Type B pancreatic cell (in vitro differentiated cells): ENCODE measurements around the gene SCN4B. TPM values are rescaled to one million over a fixed set of nuclear protein-coding genes. Genes with fewer than 3 reads are reported as not detected.
"Not testable (repeated sequence)": the region's sequence is repeated elsewhere in the genome, so short reads cannot be mapped to it uniquely, and the experiment has no call there.

Source experiments
- DNase-seq: peaks from one replicate; pipeline ENCODE4 v3.0.0; 2021; ENCODE audit warnings: mixed read lengths; ENCODE audit not compliant: unreplicated experiment; ENCODE audit errors: extremely low spot score
- H3K27ac Mint-ChIP-seq: 2 replicates; pipeline ENCODE4 v1.8.0; 2021; ENCODE audit warnings: mild to moderate bottlenecking, mixed read lengths
- H3K27me3 Mint-ChIP-seq: 2 replicates; pipeline ENCODE4 v1.8.0; 2021; ENCODE audit warnings: mixed read lengths
- H3K36me3 Mint-ChIP-seq: 2 replicates; pipeline ENCODE4 v1.8.0; 2021; ENCODE audit warnings: mixed read lengths
- H3K4me1 Mint-ChIP-seq: one replicate; pipeline ENCODE4 v1.8.0; 2021; ENCODE audit warnings: mixed read lengths; ENCODE audit not compliant: unreplicated experiment
- H3K4me3 Mint-ChIP-seq: 2 replicates; pipeline ENCODE4 v1.8.0; 2021; ENCODE audit warnings: mild to moderate bottlenecking, mixed read lengths
- H3K9me3 Mint-ChIP-seq: 2 replicates; pipeline ENCODE4 v1.8.0; 2021; ENCODE audit warnings: mixed read lengths
- total RNA-seq: library from RNA; stranded (reverse); gene quantifications from 2 replicates; pipeline ENCODE4 v1.2.1, GENCODE V29; 2021; ENCODE audit warnings: low replicate concordance
- TF ChIP-seq, protein P1 (sequence below): fragments of 200-600 bp; sonication (generic); conservative IDR thresholded peaks from 2 replicates; pipeline ENCODE4 v1.5.0; 2021; ENCODE audit warnings: antibody characterized with exemption, mild to moderate bottlenecking

Gene SCN4B
- total RNA-seq, 1 donor from 2014 or later = 2.0 TPM

DNA sequence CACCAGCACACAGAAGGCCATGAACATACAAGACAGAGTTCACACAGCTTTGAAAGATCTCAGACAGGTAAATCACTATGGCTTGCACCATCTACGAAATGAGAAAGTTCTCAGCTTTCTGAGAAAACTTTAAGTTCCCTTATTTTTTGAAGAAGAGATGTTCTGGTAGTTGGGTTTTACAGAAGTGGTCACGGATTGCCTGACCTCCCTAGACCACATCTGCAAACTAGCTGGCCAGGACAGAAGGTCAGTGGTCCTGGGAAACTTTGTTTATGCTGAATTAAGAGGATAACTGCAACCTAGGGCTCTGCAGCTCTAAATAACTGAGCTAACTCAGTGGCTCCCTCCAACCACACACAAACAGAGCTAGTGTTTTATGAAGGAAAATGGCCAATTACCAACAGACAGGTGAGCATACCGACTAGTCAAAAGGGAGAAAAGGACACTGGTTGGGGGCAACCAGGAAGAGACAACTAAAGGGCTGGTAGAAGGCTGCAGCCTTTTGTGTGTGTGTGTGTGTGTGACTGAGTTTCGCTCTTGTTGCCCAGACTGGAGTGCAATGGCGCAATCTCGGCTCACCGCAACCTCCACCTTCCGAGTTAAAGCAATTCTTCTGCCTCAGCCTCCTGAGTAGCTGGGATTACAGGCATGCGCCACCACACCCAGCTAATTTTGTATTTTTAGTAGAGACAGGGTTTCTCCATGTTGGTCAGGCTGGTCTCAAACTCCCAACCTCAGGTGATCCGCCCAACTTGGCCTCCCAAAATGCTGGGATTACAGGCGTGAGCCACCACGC lies 32.4 kb upstream of the SCN4B start:
- Mint-ChIP-seq H3K36me3 (no peaks in the 10 kb centered on the region), H3K9me3 (no peaks in the 10 kb centered on the region), H3K27me3 (peaks cover 46% of the 10 kb centered on the region), H3K4me3 (no peak overlapping the region), H3K27ac (no peak overlapping the region), H3K4me1 (peaks cover 6% of the 10 kb centered on the region)
- TF ChIP-seq, protein P1, sequence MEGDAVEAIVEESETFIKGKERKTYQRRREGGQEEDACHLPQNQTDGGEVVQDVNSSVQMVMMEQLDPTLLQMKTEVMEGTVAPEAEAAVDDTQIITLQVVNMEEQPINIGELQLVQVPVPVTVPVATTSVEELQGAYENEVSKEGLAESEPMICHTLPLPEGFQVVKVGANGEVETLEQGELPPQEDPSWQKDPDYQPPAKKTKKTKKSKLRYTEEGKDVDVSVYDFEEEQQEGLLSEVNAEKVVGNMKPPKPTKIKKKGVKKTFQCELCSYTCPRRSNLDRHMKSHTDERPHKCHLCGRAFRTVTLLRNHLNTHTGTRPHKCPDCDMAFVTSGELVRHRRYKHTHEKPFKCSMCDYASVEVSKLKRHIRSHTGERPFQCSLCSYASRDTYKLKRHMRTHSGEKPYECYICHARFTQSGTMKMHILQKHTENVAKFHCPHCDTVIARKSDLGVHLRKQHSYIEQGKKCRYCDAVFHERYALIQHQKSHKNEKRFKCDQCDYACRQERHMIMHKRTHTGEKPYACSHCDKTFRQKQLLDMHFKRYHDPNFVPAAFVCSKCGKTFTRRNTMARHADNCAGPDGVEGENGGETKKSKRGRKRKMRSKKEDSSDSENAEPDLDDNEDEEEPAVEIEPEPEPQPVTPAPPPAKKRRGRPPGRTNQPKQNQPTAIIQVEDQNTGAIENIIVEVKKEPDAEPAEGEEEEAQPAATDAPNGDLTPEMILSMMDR = no peak
- DNase-seq = no peak

DNA sequence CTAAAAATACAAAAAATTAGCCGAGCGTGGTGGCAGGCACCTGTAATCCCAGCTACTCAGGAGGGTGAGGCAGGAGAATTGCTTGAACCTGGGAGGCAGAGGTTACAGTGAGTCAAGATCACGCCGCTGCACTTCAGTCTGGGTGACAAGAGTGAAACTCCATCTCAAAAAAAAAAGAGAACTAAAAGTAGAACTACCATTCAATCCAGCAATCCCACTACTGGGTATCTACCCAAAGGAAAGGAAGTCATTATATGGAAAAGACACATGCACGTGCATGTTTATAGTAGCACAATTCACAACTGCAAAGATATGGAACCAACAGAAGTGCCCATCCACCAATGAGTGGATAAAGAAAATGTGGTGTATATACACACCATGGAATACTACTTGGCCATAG lies 31.1 kb upstream of the SCN4B start:
- not testable (repeated sequence) for H3K36me3 Mint-ChIP-seq, H3K4me1 Mint-ChIP-seq, H3K9me3 Mint-ChIP-seq, DNase-seq, H3K27ac Mint-ChIP-seq, H3K4me3 Mint-ChIP-seq
- H3K27me3 Mint-ChIP-seq = peaks cover 37% of the 10 kb centered on the region

DNA sequence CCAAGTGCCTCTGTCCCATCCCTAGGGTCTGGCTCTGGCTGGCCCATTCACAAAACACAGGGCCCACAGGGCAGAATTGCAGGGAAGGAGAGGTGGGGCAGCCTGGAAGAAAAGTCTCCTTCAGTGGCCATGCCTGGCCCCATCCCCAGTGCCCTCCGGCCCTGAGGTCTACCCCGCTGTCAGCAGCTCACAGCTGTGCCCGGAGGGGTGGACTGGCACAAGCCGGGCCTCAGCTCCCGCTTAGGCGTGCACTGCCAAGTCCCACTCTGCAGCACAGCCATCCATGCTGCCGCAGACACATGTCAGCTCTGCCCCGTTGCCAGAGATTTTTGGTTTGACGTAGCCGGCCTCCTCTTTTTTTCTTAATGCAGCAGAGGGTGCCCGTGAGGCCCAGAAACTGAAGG lies 27.7 kb upstream of the SCN4B start:
- peaks cover 32% of the 10 kb centered on the region for H3K27me3 Mint-ChIP-seq
- no peak overlapping the region for H3K27ac Mint-ChIP-seq
- H3K4me1 Mint-ChIP-seq = peaks cover 18% of the 10 kb centered on the region
- no peaks in the 10 kb centered on the region for H3K9me3 Mint-ChIP-seq
- no peak for DNase-seq
- no peak overlapping the region for H3K4me3 Mint-ChIP-seq
- TF ChIP-seq, protein P1 = no peak
- no peaks in the 10 kb centered on the region for H3K36me3 Mint-ChIP-seq

GRCh38 chr11:118176778-118177134 lies 24.1 kb upstream of the SCN4B start:
- no peaks in the 10 kb centered on the region for H3K36me3 Mint-ChIP-seq
- peaks cover 44% of the 10 kb centered on the region for H3K27me3 Mint-ChIP-seq
- peaks cover 29% of the 10 kb centered on the region for H3K4me1 Mint-ChIP-seq
- no peak for DNase-seq
- H3K9me3 Mint-ChIP-seq = no peaks in the 10 kb centered on the region
- TF ChIP-seq, protein P1 = no peak
- H3K27ac Mint-ChIP-seq = no peak overlapping the region
- peak overlapping the region; percentile 87 for H3K4me3 Mint-ChIP-seq

DNA sequence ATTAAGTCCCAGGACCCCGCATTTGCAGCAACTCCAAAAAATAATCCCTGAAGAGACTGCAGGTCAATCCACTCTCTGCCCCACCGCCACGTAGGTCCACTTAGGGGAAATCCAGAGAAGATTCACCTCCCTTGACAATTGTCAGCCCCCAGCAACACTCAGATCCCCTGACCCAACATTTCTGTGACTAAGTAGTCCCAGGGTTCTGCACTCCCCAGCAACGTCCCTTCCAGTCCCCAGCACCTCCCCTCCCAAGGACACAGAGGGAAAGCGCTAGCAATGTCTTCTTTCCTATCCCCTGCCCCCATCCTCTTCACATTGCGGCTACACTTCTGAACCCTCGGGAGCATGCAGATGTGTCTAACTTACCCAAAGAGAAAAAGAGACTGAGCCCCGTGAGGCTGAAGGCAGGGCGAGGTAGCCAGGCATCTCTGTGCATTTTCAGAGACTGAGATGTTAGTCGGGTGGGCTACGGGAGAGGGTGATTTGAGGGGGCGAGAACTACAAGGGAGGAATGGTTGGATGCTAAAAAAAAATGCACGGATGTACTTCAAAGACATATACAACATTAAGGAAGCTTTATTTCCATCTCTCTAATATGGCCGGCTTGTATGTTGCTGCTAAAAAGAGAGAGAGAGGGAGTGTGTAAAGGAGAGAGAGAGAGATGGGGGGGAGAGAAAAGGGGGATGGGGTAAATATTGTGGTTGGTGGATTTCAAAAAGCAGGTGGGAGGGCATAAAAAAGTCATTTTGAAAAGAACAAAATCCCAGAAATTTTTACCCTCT lies 23.6 kb upstream of the SCN4B start, which contains the start of gene SCN2B:
TSS of gene SCN2B (minus strand) at position 647 of the 785 bp plus-strand sequence. CDS start at position 439, 208 bp downstream.
- Mint-ChIP-seq H3K9me3 (no peaks in the 10 kb centered on the region), H3K4me1 (peaks cover 29% of the 10 kb centered on the region), H3K4me3 (peak within 1 kb of the TSS; percentile 87), H3K27ac (peak within 1 kb of the TSS; percentile 47), H3K36me3 (no peaks in the 10 kb centered on the region), H3K27me3 (peaks cover 48% of the 10 kb centered on the region)
- TF ChIP-seq, protein P1 = no peak
- no peak for DNase-seq
